ENCODE data around the gene IMPA2.

DNA sequence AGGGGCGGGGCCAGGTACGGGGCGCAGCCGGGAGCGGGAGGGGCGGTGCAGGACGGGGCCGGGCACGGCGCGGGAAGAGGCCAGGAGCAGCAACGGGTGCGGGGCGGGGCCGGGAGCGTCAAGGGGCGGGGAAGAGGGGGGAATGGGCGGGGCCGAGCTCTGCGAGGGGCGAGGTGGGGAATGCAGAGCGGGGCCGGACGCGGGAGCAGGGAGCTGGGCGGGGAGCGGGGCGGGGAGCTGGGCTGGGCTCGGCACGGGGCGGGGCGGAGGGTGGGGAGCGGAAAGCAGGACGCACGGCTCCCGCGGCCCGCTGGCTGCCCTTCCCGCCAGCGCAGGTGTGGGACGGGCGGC, at the start of gene IMPA2:
- no peak for TF ChIP-seq EZH2 (IDR thresholded peaks at IDR 0.05; ENCODE audit: low read length)
- TF ChIP-seq, protein P1, sequence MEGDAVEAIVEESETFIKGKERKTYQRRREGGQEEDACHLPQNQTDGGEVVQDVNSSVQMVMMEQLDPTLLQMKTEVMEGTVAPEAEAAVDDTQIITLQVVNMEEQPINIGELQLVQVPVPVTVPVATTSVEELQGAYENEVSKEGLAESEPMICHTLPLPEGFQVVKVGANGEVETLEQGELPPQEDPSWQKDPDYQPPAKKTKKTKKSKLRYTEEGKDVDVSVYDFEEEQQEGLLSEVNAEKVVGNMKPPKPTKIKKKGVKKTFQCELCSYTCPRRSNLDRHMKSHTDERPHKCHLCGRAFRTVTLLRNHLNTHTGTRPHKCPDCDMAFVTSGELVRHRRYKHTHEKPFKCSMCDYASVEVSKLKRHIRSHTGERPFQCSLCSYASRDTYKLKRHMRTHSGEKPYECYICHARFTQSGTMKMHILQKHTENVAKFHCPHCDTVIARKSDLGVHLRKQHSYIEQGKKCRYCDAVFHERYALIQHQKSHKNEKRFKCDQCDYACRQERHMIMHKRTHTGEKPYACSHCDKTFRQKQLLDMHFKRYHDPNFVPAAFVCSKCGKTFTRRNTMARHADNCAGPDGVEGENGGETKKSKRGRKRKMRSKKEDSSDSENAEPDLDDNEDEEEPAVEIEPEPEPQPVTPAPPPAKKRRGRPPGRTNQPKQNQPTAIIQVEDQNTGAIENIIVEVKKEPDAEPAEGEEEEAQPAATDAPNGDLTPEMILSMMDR (optimal IDR thresholded peaks at IDR 0.05 in 1 of 3, IDR thresholded peaks at IDR 0.05 in 1 of 3, conservative IDR thresholded peaks at IDR 0.05 in 1 of 3; ENCODE audit: extremely low read depth in 1 of 3, insufficient read depth in 2 of 3, low read length in 3 of 3), result no peak

Measured in keratinocyte (primary cell).